Neutrophil (primary cell): Measurements from ENCODE around the gene PLA2R1.

Experiments used
- H3K27ac ChIP-seq: fragments of 200-600 bp; sonication (generic); 2 replicates; pipeline ENCODE4 v1.5.1; 2016; ENCODE audit warnings: mild to moderate bottlenecking, moderate library complexity
- H3K27me3 ChIP-seq: fragments of 200-600 bp; sonication (generic); 2 replicates; pipeline ENCODE4 v1.6.0; 2016; ENCODE audit warnings: mild to moderate bottlenecking
- H3K36me3 ChIP-seq: fragments of 200-600 bp; sonication (generic); 2 replicates; pipeline ENCODE4 v1.5.1; 2017
- H3K4me1 ChIP-seq, 2 experiments: fragments of 200-600 bp in 1 of 2; sonication (generic) in 1 of 2; 1 replicate in 1 of 2; 2 replicates in 1 of 2; pipeline versions ENCODE4 v1.5.1 to v1.6.1; 2013 to 2016; ENCODE audit warnings: low read depth in 1 of 2, low read length in 1 of 2, mild to moderate bottlenecking in 1 of 2, moderate library complexity in 1 of 2; ENCODE audit not compliant: control insufficient read depth in 1 of 2, insufficient read depth in 1 of 2
- H3K4me3 ChIP-seq, 2 experiments: fragments of 200-600 bp in 1 of 2; sonication (generic) in 1 of 2; 1 replicate in 1 of 2; 2 replicates in 1 of 2; pipeline ENCODE4 v1.5.1; 2013 to 2016; ENCODE audit warnings: low read depth in 1 of 2, low read length in 1 of 2, mild to moderate bottlenecking in 1 of 2, moderate library complexity in 1 of 2
- H3K9me3 ChIP-seq: fragments of 200-600 bp; sonication (generic); 2 replicates; pipeline ENCODE4 v1.5.1; 2016
- TF ChIP-seq, protein P1 (sequence below): fragments of 200-600 bp; sonication (generic); IDR thresholded peaks from 2 replicates; pipeline ENCODE4 v1.5.1; 2016; ENCODE audit warnings: antibody characterized with exemption

PLA2R1 gene

DNA sequence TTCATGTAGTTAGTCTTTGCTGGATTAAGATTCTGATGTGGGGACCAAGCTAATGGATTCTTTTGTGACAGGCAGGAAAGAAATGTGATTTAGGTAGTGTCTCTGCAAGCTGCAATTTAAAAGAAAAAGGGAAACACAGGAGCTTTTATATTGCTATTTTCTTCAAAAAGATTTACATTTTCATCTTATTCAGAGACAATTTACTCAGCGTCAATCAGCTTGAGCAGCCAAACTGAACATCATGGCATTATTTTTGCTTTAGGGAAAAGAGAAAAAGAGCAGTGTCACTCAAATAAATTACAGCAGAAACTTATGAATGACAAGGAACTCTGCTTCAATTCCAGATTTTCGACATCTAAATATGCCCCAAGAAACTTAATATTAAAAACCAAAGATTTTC lies 67.4 kb downstream of the PLA2R1 start:
- TF ChIP-seq, protein P1, sequence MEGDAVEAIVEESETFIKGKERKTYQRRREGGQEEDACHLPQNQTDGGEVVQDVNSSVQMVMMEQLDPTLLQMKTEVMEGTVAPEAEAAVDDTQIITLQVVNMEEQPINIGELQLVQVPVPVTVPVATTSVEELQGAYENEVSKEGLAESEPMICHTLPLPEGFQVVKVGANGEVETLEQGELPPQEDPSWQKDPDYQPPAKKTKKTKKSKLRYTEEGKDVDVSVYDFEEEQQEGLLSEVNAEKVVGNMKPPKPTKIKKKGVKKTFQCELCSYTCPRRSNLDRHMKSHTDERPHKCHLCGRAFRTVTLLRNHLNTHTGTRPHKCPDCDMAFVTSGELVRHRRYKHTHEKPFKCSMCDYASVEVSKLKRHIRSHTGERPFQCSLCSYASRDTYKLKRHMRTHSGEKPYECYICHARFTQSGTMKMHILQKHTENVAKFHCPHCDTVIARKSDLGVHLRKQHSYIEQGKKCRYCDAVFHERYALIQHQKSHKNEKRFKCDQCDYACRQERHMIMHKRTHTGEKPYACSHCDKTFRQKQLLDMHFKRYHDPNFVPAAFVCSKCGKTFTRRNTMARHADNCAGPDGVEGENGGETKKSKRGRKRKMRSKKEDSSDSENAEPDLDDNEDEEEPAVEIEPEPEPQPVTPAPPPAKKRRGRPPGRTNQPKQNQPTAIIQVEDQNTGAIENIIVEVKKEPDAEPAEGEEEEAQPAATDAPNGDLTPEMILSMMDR = no peak
- H3K27ac ChIP-seq = no peak overlapping the region
- H3K27me3 ChIP-seq = no peaks in the 10 kb centered on the region
- no peaks in the 10 kb centered on the region for H3K9me3 ChIP-seq
- H3K4me3 ChIP-seq = no peak overlapping the region
- H3K4me1 ChIP-seq = no peaks in the 10 kb centered on the region
- no peaks in the 10 kb centered on the region for H3K36me3 ChIP-seq

DNA sequence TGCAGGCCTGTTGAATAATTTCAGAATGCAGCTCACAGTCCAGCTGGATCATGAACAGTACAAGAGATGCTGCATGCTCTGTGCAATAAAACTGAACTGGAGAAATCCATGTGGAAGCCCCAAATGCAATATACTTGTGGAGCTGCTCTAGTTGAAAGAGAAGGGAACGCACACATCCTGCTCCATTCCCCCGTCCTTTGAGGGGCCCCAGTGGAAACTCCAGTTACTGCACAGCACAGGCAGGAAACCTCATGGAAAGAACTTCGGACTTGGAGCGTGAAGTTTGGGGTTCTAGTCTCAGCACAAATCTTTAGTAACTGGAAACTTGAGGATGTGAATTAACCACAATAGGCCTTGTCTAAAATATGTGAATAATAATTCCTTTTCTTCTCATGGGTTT lies 73.2 kb downstream of the PLA2R1 start:
- Histone ChIP-seq H3K4me1 (no peaks in the 10 kb centered on the region), H3K27me3 (no peaks in the 10 kb centered on the region), H3K4me3 (no peak overlapping the region), H3K27ac (no peak overlapping the region), H3K36me3 (no peaks in the 10 kb centered on the region), H3K9me3 (no peaks in the 10 kb centered on the region)
- TF ChIP-seq, protein P1 = no peak

DNA sequence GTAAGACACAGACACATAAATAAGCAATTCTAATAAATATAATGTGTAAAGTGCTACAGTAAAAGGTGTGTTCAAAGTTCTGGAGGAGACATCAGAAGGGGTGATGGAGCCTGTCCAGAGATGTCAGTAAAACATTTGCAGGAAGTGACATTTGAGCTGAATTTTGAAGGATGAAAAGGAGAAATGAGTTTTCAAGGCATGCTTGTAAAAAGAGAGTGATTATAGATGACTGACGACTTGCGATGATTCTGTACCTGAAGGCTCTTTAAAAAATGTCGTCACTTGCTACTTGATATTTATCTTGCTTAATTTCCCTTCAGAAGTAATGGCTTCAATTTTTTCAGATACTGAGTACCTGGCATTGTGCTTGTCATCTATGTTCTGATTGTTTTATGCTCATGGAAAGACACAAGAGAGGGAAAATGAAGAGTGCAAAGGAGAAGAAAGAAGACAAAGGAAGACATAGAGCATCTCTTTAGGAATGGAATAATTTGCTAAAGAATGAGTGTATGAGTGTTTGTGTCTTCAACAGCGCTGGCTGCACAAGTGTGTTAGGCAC lies 73.9 kb downstream of the PLA2R1 start:
- Histone ChIP-seq H3K27ac (no peak overlapping the region), H3K4me1 (no peaks in the 10 kb centered on the region), H3K27me3 (no peaks in the 10 kb centered on the region), H3K36me3 (no peaks in the 10 kb centered on the region), H3K4me3 (no peak overlapping the region), H3K9me3 (no peaks in the 10 kb centered on the region)
- TF ChIP-seq, protein P1 = no peak

GRCh38 chr2:159987181-159987580 lies 75.2 kb downstream of the PLA2R1 start:
- Histone ChIP-seq H3K27me3 (no peaks in the 10 kb centered on the region), H3K27ac (no peak overlapping the region), H3K4me3 (no peak overlapping the region), H3K9me3 (no peaks in the 10 kb centered on the region), H3K4me1 (no peaks in the 10 kb centered on the region), H3K36me3 (no peaks in the 10 kb centered on the region)
- TF ChIP-seq, protein P1 = no peak

DNA sequence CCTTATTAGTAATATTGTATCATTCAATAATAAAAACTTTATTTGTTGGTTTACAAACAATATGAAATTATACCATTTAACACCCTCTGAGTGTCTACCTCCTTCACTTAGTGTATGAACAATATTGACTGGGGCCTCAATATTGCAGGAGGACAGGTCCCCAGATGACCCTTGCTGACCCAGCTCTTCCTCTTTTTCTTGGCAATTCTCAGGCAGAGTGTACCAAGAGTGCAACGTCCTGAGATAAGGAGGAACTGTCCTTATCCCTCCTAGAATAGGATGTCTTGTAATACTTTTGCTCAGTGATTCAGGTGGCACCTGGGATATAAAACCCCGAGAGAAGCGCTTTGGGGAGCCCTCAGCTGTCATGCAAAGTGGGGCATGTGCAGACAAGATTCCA lies 76.8 kb downstream of the PLA2R1 start:
- Histone ChIP-seq H3K27ac (no peak overlapping the region), H3K36me3 (no peaks in the 10 kb centered on the region), H3K9me3 (no peaks in the 10 kb centered on the region), H3K4me3 (no peak overlapping the region), H3K4me1 (no peaks in the 10 kb centered on the region), H3K27me3 (no peaks in the 10 kb centered on the region)
- TF ChIP-seq, protein P1 = no peak

- Histone ChIP-seq H3K4me1 (no peaks in the 10 kb centered on the region), H3K4me3 (no peak overlapping the region), H3K27ac (no peak overlapping the region), H3K36me3 (no peaks in the 10 kb centered on the region), H3K9me3 (no peaks in the 10 kb centered on the region), H3K27me3 (no peaks in the 10 kb centered on the region)
- TF ChIP-seq, protein P1 = no peak
Observed at GRCh38 chr2:159984034-159984433, 78.4 kb downstream of the PLA2R1 start.
